IMR-90 (cell line): Measurements from ENCODE around the gene GNG7. TPM values are rescaled to one million over a fixed set of nuclear protein-coding genes. Genes with fewer than 3 reads are reported as not detected.

Experiments
- ATAC-seq: fragments of 200-7000 bp; cut with Tn5 transposase; 2 replicates; pipeline ENCODE4 v1.9.1; 2020; ENCODE audit warnings: low read depth, mild to moderate bottlenecking, moderate library complexity
- BruUV-seq: library from RNA; stranded (reverse); fragments of 400-500 nt; replicated peaks from 2 replicates; lab custom pipeline; 2021; lab: Mats Ljungman, UMichigan
- CTCF ChIA-PET: fragments of 300-600 bp; formaldehyde crosslinking; extraction: SDS; loops from one replicate; lab custom pipeline; 2021; ENCODE audit warnings: antibody characterized with exemption; lab: Yijun Ruan, JAX
- POLR2A ChIA-PET: fragments of 300-600 bp; sonication (Branson Sonifier 250); formaldehyde crosslinking; loops from one replicate; lab custom pipeline; 2022; ENCODE audit warnings: antibody characterized with exemption; ENCODE audit not compliant: unreplicated experiment; lab: Charles Lee
- DNase-seq: peaks from one replicate; pipeline ENCODE4 v3.0.0; 2013
- H2AFZ ChIP-seq: replicated peaks from 2 replicates; pipeline ENCODE3; 2013; ENCODE audit warnings: low read length, mild to moderate bottlenecking; ENCODE audit not compliant: poor library complexity
- H2AK5ac ChIP-seq: 2 replicates; pipeline ENCODE4 v1.6.1; 2013; ENCODE audit warnings: low read depth, low read length, inconsistent platforms
- H2AK9ac ChIP-seq: replicated peaks from 2 replicates; pipeline ENCODE3; 2013; ENCODE audit warnings: mild to moderate bottlenecking, low read depth, low read length, moderate library complexity; ENCODE audit not compliant: poor library complexity
- H2BK120ac ChIP-seq: 2 replicates; pipeline ENCODE4 v1.6.1; 2013; ENCODE audit warnings: low read depth, low read length, inconsistent platforms
- H2BK15ac ChIP-seq: 3 replicates; pipeline ENCODE4 v1.6.1; 2013; ENCODE audit warnings: low read depth, low read length, inconsistent platforms
- H2BK20ac ChIP-seq: 2 replicates; pipeline ENCODE4 v1.6.1; 2013; ENCODE audit warnings: low read depth, mild to moderate bottlenecking, inconsistent platforms, low read length, moderate library complexity
- H2BK5ac ChIP-seq: 2 replicates; pipeline ENCODE4 v1.6.1; 2013; ENCODE audit warnings: mild to moderate bottlenecking, low read depth, low read length, inconsistent platforms; ENCODE audit not compliant: poor library complexity, severe bottlenecking
- H3K14ac ChIP-seq: replicated peaks from 2 replicates; pipeline ENCODE4 v1.6.1; 2013; ENCODE audit warnings: low read depth, low read length, inconsistent platforms
- H3K18ac ChIP-seq: 2 replicates; pipeline ENCODE4 v1.6.1; 2013; ENCODE audit warnings: low read depth, low read length, control low read depth
- H3K23ac ChIP-seq: 2 replicates; pipeline ENCODE4 v1.6.1; 2013; ENCODE audit warnings: low read depth, low read length, inconsistent platforms
- H3K27ac ChIP-seq: 2 replicates; pipeline ENCODE4 v1.5.1; 2013; ENCODE audit warnings: mild to moderate bottlenecking, control low read depth, low read length; ENCODE audit not compliant: insufficient read depth
- H3K27me3 ChIP-seq: 2 replicates; pipeline ENCODE4 v1.6.1; 2013; ENCODE audit warnings: low read length; ENCODE audit not compliant: control insufficient read depth, insufficient read depth
- H3K36me3 ChIP-seq: 2 replicates; pipeline ENCODE4 v1.6.1; 2013; ENCODE audit warnings: low read length, mixed read lengths; ENCODE audit not compliant: control insufficient read depth, insufficient read depth
- H3K4ac ChIP-seq: 2 replicates; pipeline ENCODE4 v1.6.1; 2013; ENCODE audit warnings: low read depth, low read length, inconsistent platforms
- H3K4me1 ChIP-seq: 2 replicates; pipeline ENCODE4 v1.6.1; 2013; ENCODE audit warnings: low read length, mixed read lengths; ENCODE audit not compliant: control insufficient read depth, insufficient read depth
- H3K4me2 ChIP-seq: 2 replicates; pipeline ENCODE4 v1.6.1; 2013; ENCODE audit warnings: low read depth, mild to moderate bottlenecking, control low read depth, low read length, moderate library complexity
- H3K4me3 ChIP-seq: 2 replicates; pipeline ENCODE4 v1.5.1; 2013; ENCODE audit warnings: low read depth, mild to moderate bottlenecking, control low read depth, low read length, moderate library complexity; ENCODE audit not compliant: insufficient read depth
- H3K56ac ChIP-seq: 2 replicates; pipeline ENCODE4 v1.6.1; 2013; ENCODE audit warnings: low read length, inconsistent platforms; ENCODE audit not compliant: insufficient read depth; ENCODE audit errors: extremely low read depth
- H3K79me1 ChIP-seq, 2 experiments: 2 replicates each; pipeline ENCODE4 v1.6.1; 2013; ENCODE audit warnings: low read length in 2 of 2, inconsistent platforms in 1 of 2, low read depth in 1 of 2
- H3K9ac ChIP-seq: 2 replicates; pipeline ENCODE4 v1.6.1; 2013; ENCODE audit warnings: low read depth, low read length, control low read depth
- H3K9me1 ChIP-seq: 2 replicates; pipeline ENCODE4 v1.6.1; 2013; ENCODE audit warnings: low read length, inconsistent platforms; ENCODE audit not compliant: insufficient read depth
- H3K9me3 ChIP-seq: 2 replicates; pipeline ENCODE4 v1.6.1; 2013; ENCODE audit warnings: low read length; ENCODE audit not compliant: control insufficient read depth, insufficient read depth
- H4K20me1 ChIP-seq: 2 replicates; pipeline ENCODE4 v1.6.1; 2013; ENCODE audit warnings: low read length, inconsistent platforms; ENCODE audit not compliant: insufficient read depth
- H4K5ac ChIP-seq: 2 replicates; pipeline ENCODE4 v1.6.1; 2013; ENCODE audit warnings: mild to moderate bottlenecking, low read depth, low read length, control low read depth
- H4K8ac ChIP-seq, 2 experiments: 2 replicates each; pipeline ENCODE4 v1.6.1; 2013; ENCODE audit warnings: low read depth in 2 of 2, low read length in 2 of 2, control low read depth in 1 of 2, inconsistent platforms in 1 of 2
- H4K91ac ChIP-seq: 2 replicates; pipeline ENCODE4 v1.6.1; 2013; ENCODE audit warnings: low read depth, low read length, inconsistent platforms; ENCODE audit not compliant: insufficient read depth
- BHLHE40 ChIP-seq: fragments of 150-350 bp; IDR thresholded peaks from 2 replicates; pipeline ENCODE4 v1.6.1; 2016; ENCODE audit warnings: mild to moderate bottlenecking, low read depth, low read length
- CTCF ChIP-seq: conservative IDR thresholded peaks from 2 replicates; pipeline ENCODE4 v1.5.1; 2012; ENCODE audit warnings: mild to moderate bottlenecking, low read depth, low read length, improper control_type of control experiment
- MXI1 ChIP-seq: IDR thresholded peaks from 2 replicates; pipeline ENCODE4 v1.6.1; 2012; ENCODE audit warnings: low read depth, mild to moderate bottlenecking, low read length, moderate library complexity, borderline replicate concordance
- NFE2L2 ChIP-seq: fragments of 150-350 bp; IDR thresholded peaks from 2 replicates; pipeline ENCODE4 v1.6.1; 2016; ENCODE audit warnings: low read depth, mild to moderate bottlenecking, low read length
- POLR2A ChIP-seq: IDR thresholded peaks from 2 replicates; pipeline ENCODE4 v1.6.1; 2012; ENCODE audit warnings: mild to moderate bottlenecking, low read depth, low read length
- RAD21 ChIP-seq: IDR thresholded peaks from 2 replicates; pipeline ENCODE4 v1.6.1; 2012; ENCODE audit warnings: low read length, improper control_type of control experiment
- WGBS, 2 experiments: methylation state at CpG; one replicate each; pipeline versions ENCODE4 v1.1.5 to v1.1.7; 2013; ENCODE audit warnings: missing lambda C conversion rate in 2 of 2; ENCODE audit not compliant: insufficient read length in 1 of 2; ENCODE audit errors: extremely low coverage in 2 of 2; 5-methylcytosine and 5-hydroxymethylcytosine counted together
- dilution Hi-C: fragments of 300-500 bp; cut with HindIII; formaldehyde crosslinking; loops from one replicate; pipeline ENCODE4 v1.14.3; 2018; ENCODE audit warnings: low sequenced_read_pairs; ENCODE audit not compliant: unreplicated experiment
- in situ Hi-C: fragments of 300-500 bp; cut with MboI; formaldehyde crosslinking; loops from 3 replicates; pipeline ENCODE4 v1.14.3; 2019; ENCODE audit warnings: low sequenced_read_pairs, inconsistent platforms, mixed read lengths
- intact Hi-C: fragments of 100-400 bp; cut with micrococcal nuclease; formaldehyde crosslinking; loops from 2 replicates; pipeline ENCODE4 v1.10.0; 2022
- polyA plus RNA-seq, 3 experiments: library from polyadenylated mRNA; depleted of rRNA; stranded (reverse); fragments of >200 nt; gene quantifications; 2 replicates each; pipeline ENCODE4 v1.2.3, GENCODE V29; 2012; ENCODE audit warnings: low replicate concordance in 1 of 3
- total RNA-seq: library from RNA; depleted of rRNA; stranded (reverse); fragments of >200 nt; gene quantifications from 2 replicates; pipeline ENCODE4 v1.2.3, GENCODE V29; 2012

GNG7 gene
- total and polyA plus RNA-seq, 2 of the 4 experiments (the other 2 are of a cell fraction) = under 0.01 to 0.21 TPM

- in situ Hi-C loops = no loop called here
These were observed 119.2 kb downstream of the GNG7 start for GRCh38 chr19:2582984-2583956.

More at GRCh38 chr19:2582984-2583956, 119.2 kb downstream of the GNG7 start:
- dilution Hi-C loops = no loop called here
- no peaks in the 10 kb centered on the region for H3K9me1 ChIP-seq
- H2BK15ac ChIP-seq = no peak overlapping the region
- H4K20me1 ChIP-seq = no peaks in the 10 kb centered on the region; the same call in 1 of the 2 replicates
- H3K14ac ChIP-seq = no peak overlapping the region
- H4K91ac ChIP-seq = no peak overlapping the region
- no TSS peak for BruUV-seq
- no peak overlapping the region for H2AK5ac ChIP-seq
- no peak overlapping the region for H3K4me2 ChIP-seq
- H2AFZ ChIP-seq = no peak overlapping the region
- no peak overlapping the region for H3K9ac ChIP-seq
- H3K27me3 ChIP-seq = no peaks in the 10 kb centered on the region
- H3K18ac ChIP-seq = no peak overlapping the region
- no peak overlapping the region for H2BK120ac ChIP-seq
- no peak overlapping the region for H3K27ac ChIP-seq
- H4K8ac ChIP-seq = no peak overlapping the region
- ChIA-PET CTCF (interaction anchor here (0.6 kb wide), 1 partner anchor 61 kb away, joined by 3 read pairs; no protein-coding TSS in a partner anchor), POLR2A (no interaction called here)
- peaks cover 10% of the 10 kb centered on the region for H3K4me1 ChIP-seq
- H4K5ac ChIP-seq = no peak overlapping the region
- peaks cover 7% of the 10 kb centered on the region for H3K9me3 ChIP-seq
- H3K23ac ChIP-seq = no peak overlapping the region
- H2BK20ac ChIP-seq = no peak overlapping the region
- no peaks in the 10 kb centered on the region for H3K36me3 ChIP-seq
- H3K4me3 ChIP-seq = no peak overlapping the region
- H3K4ac ChIP-seq = no peak overlapping the region
- no peak overlapping the region for H3K56ac ChIP-seq
- H2AK9ac ChIP-seq = no peak overlapping the region
- ATAC-seq (no peak), DNase-seq (no peak)
- TF ChIP-seq MXI1 (no peak), RAD21 (no peak), POLR2A (no peak), BHLHE40 (no peak), NFE2L2 (no peak), CTCF (no peak)
- WGBS, 2 experiments = no CpG with 5 or more reads among the region's 6 CpGs
- H3K79me1 ChIP-seq = peaks cover 0 to 5% of the 10 kb centered on the region in 2 experiments; a peak in 1 of 4 replicates
- no peak overlapping the region for H2BK5ac ChIP-seq
- intact Hi-C loops = no loop called here
